ENCODE data around the gene ELOVL5.

- TF ChIP-seq, protein P1, sequence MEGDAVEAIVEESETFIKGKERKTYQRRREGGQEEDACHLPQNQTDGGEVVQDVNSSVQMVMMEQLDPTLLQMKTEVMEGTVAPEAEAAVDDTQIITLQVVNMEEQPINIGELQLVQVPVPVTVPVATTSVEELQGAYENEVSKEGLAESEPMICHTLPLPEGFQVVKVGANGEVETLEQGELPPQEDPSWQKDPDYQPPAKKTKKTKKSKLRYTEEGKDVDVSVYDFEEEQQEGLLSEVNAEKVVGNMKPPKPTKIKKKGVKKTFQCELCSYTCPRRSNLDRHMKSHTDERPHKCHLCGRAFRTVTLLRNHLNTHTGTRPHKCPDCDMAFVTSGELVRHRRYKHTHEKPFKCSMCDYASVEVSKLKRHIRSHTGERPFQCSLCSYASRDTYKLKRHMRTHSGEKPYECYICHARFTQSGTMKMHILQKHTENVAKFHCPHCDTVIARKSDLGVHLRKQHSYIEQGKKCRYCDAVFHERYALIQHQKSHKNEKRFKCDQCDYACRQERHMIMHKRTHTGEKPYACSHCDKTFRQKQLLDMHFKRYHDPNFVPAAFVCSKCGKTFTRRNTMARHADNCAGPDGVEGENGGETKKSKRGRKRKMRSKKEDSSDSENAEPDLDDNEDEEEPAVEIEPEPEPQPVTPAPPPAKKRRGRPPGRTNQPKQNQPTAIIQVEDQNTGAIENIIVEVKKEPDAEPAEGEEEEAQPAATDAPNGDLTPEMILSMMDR (IDR thresholded peaks at IDR 0.05), result no peak
- no peak for TF ChIP-seq POLR2AphosphoS5 (IDR thresholded peaks at IDR 0.05; ENCODE audit: low read depth, low read length)
These were observed 11.0 kb upstream of the ELOVL5 start for GRCh38 chr6:53359843-53360092.
